NCI-H82 treated with DMSO at 0.1 percent for 48 hours (cell line): Measurements from ENCODE around the gene FLII.
"Not testable (repeated sequence)": the region's sequence is repeated elsewhere in the genome, so short reads cannot be mapped to it uniquely, and the experiment has no call there.

Experiments used
- DNase-seq: peaks from one replicate; lab custom pipeline; 2025; ENCODE audit not compliant: unreplicated experiment; lab: John Stamatoyannopoulos, UW

Gene FLII

GRCh38 chr17:18258356-18259038 lies at the start of gene FLII:
Gene FLII (minus strand): TSS chr17:18258738. CDS start chr17:18258690, 48 bp downstream.
- no peak for DNase-seq

- DNase-seq, result not testable (repeated sequence)
Observed at GRCh38 chr17:18303206-18303605, 44.7 kb upstream of the FLII start.

GRCh38 chr17:18300725-18301480 lies 42.4 kb upstream of the FLII start:
- DNase-seq, result no peak

GRCh38 chr17:18298061-18298460 lies 39.5 kb upstream of the FLII start:
- DNase-seq, result not testable (repeated sequence)

- no peak for DNase-seq
Observed at GRCh38 chr17:18291718-18292540, 33.4 kb upstream of the FLII start.

GRCh38 chr17:18285296-18285695 lies 26.8 kb upstream of the FLII start:
- DNase-seq, result no peak

GRCh38 chr17:18281788-18282187 lies 23.2 kb upstream of the FLII start:
- DNase-seq, result no peak

GRCh38 chr17:18280766-18281371 lies 22.3 kb upstream of the FLII start:
- no peak for DNase-seq

GRCh38 chr17:18280249-18280648 lies 21.7 kb upstream of the FLII start:
- no peak for DNase-seq

- no peak for DNase-seq
Observed at GRCh38 chr17:18278867-18279266, 20.3 kb upstream of the FLII start.

GRCh38 chr17:18277076-18277475 lies 18.5 kb upstream of the FLII start:
- DNase-seq, result no peak

- DNase-seq, result no peak
Observed at GRCh38 chr17:18270046-18270931, 11.8 kb upstream of the FLII start.

GRCh38 chr17:18267927-18268711 lies 9.6 kb upstream of the FLII start:
- DNase-seq, result no peak

- no peak for DNase-seq
Observed at GRCh38 chr17:18267366-18267765, 8.8 kb upstream of the FLII start.

- no peak for DNase-seq
Observed at GRCh38 chr17:18263885-18264682, 5.5 kb upstream of the FLII start.

- DNase-seq, result no peak
Observed at GRCh38 chr17:18262641-18263040, 4.1 kb upstream of the FLII start.

GRCh38 chr17:18262111-18262510 lies 3.6 kb upstream of the FLII start:
- no peak for DNase-seq

GRCh38 chr17:18261659-18262058 lies 3.1 kb upstream of the FLII start:
- no peak for DNase-seq

- no peak for DNase-seq
Observed at GRCh38 chr17:18261146-18261515, 2.6 kb upstream of the FLII start.
